B cell (primary cell): Measurements from ENCODE around the gene S1PR5.

Source experiments
- CTCF ChIP-seq: fragments of 200-600 bp; IDR thresholded peaks from one replicate; pipeline ENCODE4 v1.8.0; 2022; ENCODE audit warnings: antibody characterized with exemption, mild to moderate bottlenecking
- EZH2 ChIP-seq: IDR thresholded peaks from 2 replicates; pipeline ENCODE4 v1.6.1; 2012; ENCODE audit warnings: borderline replicate concordance, low read depth, mild to moderate bottlenecking, moderate library complexity, low read length; ENCODE audit not compliant: insufficient read depth, poor library complexity, severe bottlenecking

- TF ChIP-seq CTCF (no peak), EZH2 (no peak)
These were observed 19.9 kb downstream of the S1PR5 start for GRCh38 chr19:10497371-10497770.
